ENCODE data around the gene FAM81A.

The FAM81A gene

DNA sequence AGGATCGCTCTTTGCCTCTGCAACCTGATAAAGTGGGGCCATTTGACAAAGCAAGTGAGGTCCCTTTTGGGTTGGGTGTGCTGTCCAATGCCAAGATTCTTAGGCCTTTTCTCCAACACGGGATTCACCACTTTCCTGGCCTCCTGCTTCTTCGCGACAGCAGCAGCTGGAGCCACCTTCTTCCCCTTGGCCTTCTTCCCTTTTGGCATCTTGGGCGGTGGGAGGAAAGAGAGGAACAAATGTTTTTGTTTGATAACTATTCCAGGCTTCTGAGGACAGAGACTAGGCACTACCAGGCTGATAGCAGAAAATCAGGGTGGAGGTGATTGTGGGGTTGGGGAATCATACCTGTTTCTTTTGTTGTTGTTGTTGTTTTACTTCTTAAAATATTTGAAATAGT, 30.0 kb upstream of the FAM81A start:
- DNase-seq (ENCODE audit: low read depth): no peak
- H3K4me3 ChIP-seq (ENCODE audit: low read length): no peak overlapping the region
- TF ChIP-seq, protein P1, sequence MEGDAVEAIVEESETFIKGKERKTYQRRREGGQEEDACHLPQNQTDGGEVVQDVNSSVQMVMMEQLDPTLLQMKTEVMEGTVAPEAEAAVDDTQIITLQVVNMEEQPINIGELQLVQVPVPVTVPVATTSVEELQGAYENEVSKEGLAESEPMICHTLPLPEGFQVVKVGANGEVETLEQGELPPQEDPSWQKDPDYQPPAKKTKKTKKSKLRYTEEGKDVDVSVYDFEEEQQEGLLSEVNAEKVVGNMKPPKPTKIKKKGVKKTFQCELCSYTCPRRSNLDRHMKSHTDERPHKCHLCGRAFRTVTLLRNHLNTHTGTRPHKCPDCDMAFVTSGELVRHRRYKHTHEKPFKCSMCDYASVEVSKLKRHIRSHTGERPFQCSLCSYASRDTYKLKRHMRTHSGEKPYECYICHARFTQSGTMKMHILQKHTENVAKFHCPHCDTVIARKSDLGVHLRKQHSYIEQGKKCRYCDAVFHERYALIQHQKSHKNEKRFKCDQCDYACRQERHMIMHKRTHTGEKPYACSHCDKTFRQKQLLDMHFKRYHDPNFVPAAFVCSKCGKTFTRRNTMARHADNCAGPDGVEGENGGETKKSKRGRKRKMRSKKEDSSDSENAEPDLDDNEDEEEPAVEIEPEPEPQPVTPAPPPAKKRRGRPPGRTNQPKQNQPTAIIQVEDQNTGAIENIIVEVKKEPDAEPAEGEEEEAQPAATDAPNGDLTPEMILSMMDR (IDR thresholded peaks at IDR 0.05; ENCODE audit: insufficient read depth, low read depth, low read length, missing control alignments): no peak

DNA sequence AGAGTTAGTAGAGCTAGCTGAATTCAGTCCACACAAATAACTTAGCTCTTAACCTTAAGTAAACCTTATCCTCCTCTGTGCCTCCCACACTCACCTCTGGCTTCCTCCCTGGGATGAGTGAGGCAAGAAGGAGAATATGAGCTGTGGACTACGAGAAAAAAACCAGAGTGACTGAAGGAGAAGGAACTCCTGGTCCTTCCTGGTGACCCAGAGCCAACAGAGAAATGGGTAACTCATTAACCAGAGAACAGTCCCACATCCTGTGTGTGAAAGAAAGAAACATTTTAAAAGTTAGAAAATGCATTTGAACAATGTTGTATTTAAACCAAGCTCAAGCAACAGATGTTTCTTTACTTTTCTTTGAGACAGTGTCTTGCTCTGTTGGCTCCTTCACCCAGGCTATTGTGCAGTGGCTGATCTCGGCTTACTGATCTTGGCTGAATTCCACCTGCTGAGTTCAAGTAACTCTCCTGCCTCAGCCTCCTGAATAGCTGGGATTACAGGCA, 27.5 kb upstream of the FAM81A start:
- TF ChIP-seq, protein P1 (IDR thresholded peaks at IDR 0.05; ENCODE audit: insufficient read depth, low read depth, low read length, missing control alignments): no peak
- no peak overlapping the region for H3K4me3 ChIP-seq (ENCODE audit: low read length)
- no peak for DNase-seq (ENCODE audit: low read depth)

DNA sequence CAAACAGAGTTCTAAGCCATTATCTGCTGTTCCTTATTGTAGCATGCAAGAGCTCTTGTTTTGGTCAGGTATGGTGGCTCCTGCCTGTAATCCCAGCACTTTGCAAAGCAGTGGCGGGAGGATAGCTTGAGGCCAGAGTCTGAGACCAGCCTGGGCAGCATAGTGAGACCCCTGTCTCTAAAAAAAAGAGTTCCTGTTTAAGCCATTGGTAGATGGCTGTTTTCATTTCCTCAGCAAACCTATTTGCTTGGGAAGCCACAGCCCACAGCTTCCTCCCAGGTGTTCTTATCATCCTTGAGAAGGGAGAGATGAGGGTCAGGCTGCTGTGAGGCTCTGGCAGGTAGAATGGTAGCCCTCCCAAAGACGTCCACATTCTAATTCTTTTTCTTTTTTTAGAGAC, 24.4 kb upstream of the FAM81A start:
- no peak for DNase-seq (ENCODE audit: low read depth)
- TF ChIP-seq, protein P1 (IDR thresholded peaks at IDR 0.05; ENCODE audit: insufficient read depth, low read depth, low read length, missing control alignments): no peak
- H3K4me3 ChIP-seq (ENCODE audit: low read length): no peak overlapping the region

DNA sequence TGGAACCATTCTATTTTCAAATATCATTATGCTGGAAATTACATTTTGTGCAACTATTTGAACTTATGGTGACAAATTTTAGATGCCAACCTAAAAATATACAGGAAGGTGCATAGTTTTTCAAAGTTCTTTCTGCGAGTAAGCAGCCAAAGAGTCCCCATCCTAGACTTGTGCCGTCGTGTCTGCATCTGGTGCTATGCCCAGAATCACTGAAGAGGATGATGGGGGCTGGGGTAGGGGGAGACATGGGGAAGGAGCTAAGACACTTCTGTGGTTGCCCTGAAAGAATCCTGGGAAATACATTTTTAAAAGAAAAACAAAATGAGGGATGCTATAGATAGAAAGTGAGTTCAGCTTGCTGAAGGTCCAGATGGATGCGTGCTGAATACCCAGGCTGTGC, 21.2 kb upstream of the FAM81A start:
- no peak overlapping the region for H3K4me3 ChIP-seq (ENCODE audit: low read length)
- DNase-seq (ENCODE audit: low read depth): no peak
- TF ChIP-seq, protein P1 (IDR thresholded peaks at IDR 0.05; ENCODE audit: insufficient read depth, low read depth, low read length, missing control alignments): no peak

DNA sequence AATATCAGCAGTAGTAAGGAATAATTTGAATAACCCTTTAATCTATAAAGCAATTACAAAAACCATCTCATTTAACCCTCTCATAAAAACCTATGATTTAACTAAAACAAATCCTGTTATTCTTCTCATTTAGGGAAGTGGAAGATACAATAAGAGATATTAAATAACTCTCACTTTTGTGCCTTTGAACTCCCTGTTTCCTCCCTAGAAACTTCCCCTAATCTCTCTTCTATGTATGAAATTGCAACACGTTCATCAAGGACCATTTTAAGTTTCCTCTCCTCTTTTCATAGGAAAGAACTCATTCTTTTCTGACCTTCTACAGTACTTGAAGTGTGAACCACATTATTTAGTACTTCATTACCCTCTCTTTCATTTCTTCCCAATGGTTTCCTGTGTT, 18.8 kb upstream of the FAM81A start:
- TF ChIP-seq, protein P1 (IDR thresholded peaks at IDR 0.05; ENCODE audit: insufficient read depth, low read depth, low read length, missing control alignments): no peak
- H3K4me3 ChIP-seq (ENCODE audit: low read length): no peak overlapping the region
- no peak for DNase-seq (ENCODE audit: low read depth)

DNA sequence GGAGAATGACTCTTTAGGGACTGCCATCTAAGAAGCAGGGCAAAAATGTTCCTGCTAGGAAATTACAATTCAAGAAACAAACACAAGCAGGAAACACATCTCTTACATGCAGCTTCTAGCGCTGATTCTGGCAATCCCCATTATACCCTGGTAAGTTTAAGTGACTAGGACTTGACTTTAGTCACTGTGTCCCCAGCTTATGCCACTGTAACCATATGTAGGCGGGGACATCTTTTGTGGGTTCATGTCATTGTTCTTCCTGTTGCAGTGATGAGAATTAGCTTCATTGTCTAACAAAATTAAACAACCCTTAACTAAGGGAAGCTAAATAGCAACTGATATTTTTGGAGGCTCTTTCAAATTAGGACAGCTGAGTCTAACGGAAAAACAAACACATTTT, 17.9 kb upstream of the FAM81A start:
- DNase-seq (ENCODE audit: low read depth): no peak
- TF ChIP-seq, protein P1 (IDR thresholded peaks at IDR 0.05; ENCODE audit: insufficient read depth, low read depth, low read length, missing control alignments): no peak
- H3K4me3 ChIP-seq (ENCODE audit: low read length): no peak overlapping the region

DNA sequence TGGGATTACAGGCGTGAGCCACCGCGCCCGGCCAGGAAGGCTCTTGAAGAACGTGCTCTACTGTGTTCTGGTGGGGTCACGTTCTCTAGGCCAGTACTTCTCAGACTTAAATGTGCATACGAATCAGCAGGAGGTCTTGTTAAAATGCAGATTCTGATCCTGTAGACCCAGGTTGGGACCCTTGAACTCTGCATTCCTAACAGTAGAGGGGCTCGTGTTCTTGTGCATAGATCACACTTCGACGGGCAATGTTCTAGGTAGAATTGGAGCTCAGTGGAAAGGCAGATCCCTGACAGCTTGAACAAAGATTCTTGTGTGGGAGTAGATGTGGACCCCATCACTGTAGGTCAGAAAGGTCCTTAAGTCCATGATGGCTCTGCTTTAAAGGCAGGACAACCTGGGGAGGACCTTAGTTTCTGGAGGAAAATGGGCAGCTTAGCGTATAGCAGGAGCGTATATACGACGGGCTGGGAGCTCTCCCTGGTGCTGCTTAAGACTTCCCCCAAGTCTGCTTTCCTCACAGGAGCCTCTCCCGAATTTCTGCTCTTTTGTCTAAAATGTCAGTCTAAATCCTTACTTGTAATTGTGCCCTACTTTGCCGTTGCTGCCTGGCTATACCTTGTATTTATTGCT, 16.9 kb upstream of the FAM81A start:
- peak; percentile 63 for DNase-seq (ENCODE audit: low read depth)
- H3K4me3 ChIP-seq (ENCODE audit: low read length): no peak overlapping the region
- TF ChIP-seq, protein P1 (IDR thresholded peaks at IDR 0.05; ENCODE audit: insufficient read depth, low read depth, low read length, missing control alignments): no peak

Data from epithelial cell of esophagus (primary cell).